GM10266 (cell line): ENCODE data around the gene CD59.
"Not testable (repeated sequence)": the region's sequence is repeated elsewhere in the genome, so short reads cannot be mapped to it uniquely, and the experiment has no call there.

Source experiments
- DNase-seq: peaks from one replicate; pipeline ENCODE4 v3.0.0; 2012; ENCODE audit errors: extremely low spot score
- CTCF ChIP-seq: IDR thresholded peaks from 2 replicates; pipeline ENCODE4 v1.5.1; 2012; ENCODE audit warnings: mild to moderate bottlenecking, low read depth; ENCODE audit not compliant: control insufficient read depth, insufficient read depth; ENCODE audit errors: missing control alignments

The CD59 gene

GRCh38 chr11:33731723-33732531 lies 4.3 kb downstream of the CD59 start:
- no peak for TF ChIP-seq CTCF
- no peak for DNase-seq

DNA sequence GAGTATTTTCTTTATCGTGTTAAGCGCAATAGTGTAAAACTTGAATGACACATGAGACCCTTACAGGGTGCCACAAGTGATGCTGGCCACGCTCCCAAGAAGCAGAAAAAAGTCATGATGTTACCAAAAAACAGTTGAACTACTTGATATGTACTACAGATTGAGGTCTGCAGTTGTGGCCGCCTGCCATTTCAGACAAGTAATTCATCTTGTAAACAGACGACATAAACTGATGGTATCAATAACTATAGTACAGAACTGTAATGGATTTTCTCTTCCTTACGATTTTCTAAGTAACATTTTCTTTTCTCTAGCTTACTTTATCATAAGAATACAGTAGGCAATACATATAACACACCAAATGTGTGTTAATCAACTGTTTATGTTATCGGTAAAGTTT lies 5.5 kb downstream of the CD59 start:
- no peak for TF ChIP-seq CTCF

DNA sequence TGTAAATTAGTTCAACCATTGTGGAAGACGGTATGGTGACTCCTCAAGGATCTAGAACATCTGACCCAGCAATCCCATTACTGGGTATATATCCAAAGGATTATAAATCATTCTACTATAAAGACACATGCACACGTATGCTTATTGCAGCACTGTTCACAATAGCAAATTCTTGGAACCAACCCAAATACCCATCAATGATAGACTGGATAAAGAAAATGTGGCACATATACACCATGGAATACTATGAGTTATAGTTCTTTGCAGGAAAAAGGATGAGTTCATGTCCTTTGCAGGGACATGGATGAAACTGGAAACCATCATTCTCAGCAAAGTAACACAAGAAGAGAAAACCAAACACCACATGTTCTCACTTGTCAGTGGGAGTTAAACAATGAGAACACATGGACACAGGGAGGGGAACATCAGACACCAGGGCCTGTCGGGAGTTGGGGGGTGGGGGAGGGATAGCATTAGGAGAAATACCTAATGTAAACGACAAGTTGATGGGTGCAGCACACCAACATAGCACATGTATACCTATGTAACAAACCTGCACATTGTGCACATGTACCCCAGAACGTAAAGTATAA lies 7.1 kb downstream of the CD59 start:
- not testable (repeated sequence) for DNase-seq

More for the DNA sequence above, 5.5 kb downstream of the CD59 start:
- DNase-seq: no peak

DNA sequence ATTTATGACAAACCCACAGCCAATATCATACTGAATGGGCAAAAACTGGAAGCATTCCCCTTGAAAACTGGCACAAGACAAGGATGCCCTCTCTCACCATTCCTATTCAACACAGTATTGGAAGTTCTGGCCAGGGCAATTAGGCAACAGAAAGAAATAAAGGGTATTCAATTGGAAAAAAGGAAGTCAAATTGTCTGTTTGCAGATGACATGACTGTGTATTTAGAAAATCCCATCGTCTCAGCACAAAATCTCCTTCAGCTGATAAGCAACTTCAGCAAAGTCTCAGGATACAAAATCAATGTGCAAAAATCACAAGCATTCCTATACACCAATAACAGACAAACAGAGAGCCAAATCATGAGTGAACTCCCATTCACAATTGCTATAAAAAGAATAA lies 8.7 kb downstream of the CD59 start:
- not testable (repeated sequence) for DNase-seq

DNA sequence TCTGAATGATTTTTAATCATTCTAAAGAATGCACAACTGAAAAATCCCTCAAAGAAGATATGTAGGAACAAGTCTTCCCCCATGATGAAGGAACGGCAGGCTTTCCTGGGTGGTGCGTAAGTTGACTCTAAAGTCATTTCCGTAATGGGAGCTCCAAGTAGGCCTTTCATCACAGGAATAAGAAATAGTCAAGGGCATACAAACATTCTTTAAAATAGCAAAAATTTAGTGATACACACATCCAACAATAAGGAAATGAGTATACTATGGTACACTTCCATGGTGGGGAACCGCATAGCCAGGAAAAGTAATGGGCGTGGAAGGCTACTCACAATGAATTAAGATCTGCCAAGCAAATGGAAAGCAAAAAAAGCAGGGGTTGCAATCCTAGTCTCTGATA lies 10.7 kb downstream of the CD59 start:
- DNase-seq: no peak
- TF ChIP-seq CTCF: no peak

DNA sequence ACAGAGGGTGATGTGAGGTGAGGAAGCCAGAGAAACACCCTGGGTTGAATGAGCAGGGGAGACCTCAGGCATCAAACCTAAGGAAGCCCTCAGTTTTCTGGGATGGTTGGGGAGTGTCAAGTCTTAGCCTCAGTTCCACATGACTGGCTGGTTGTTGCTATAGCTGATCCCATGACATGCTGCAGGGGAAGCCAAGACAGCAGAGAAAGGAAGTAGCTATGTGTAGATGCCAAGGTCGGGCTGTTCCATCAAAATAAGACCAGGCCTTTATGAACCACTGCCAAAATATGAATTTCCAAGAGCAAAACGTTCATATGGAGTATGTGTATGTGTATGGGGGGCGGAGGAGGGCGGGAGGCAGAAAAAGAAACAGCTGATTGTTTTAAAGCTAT lies 11.6 kb downstream of the CD59 start:
- DNase-seq: no peak
- no peak for TF ChIP-seq CTCF

- no peak for TF ChIP-seq CTCF
- DNase-seq: no peak
These were observed 12.9 kb downstream of the CD59 start for GRCh38 chr11:33723238-33723881.

- peak; percentile 52 for DNase-seq
- TF ChIP-seq CTCF: no peak
These were observed 13.5 kb downstream of the CD59 start for GRCh38 chr11:33722590-33723234.
